PC-3 (cell line): ENCODE measurements around the gene WNT1. TPM values are rescaled to one million over a fixed set of nuclear protein-coding genes. Genes with fewer than 3 reads are reported as not detected.
A peak's percentile ranks its signal among the peaks of the same experiment; 100 is the strongest.

Experiments
- ATAC-seq: fragments of 200-7000 bp; cut with Tn5 transposase; 2 replicates; pipeline ENCODE4 v1.9.1; 2020; ENCODE audit warnings: mild to moderate bottlenecking, moderate library complexity
- BruUV-seq: library from RNA; stranded (reverse); fragments of 400-500 nt; replicated peaks from 2 replicates; lab custom pipeline; 2021; lab: Mats Ljungman, UMichigan
- CTCF ChIA-PET: fragments of 300-600 bp; sonication (Branson Sonifier 250); formaldehyde crosslinking; loops from one replicate; lab custom pipeline; 2022; ENCODE audit warnings: antibody characterized with exemption; lab: Charles Lee
- POLR2A ChIA-PET: fragments of 300-600 bp; sonication (Branson Sonifier 250); formaldehyde crosslinking; loops from one replicate; lab custom pipeline; 2022; ENCODE audit warnings: antibody characterized with exemption; ENCODE audit not compliant: unreplicated experiment; lab: Charles Lee
- DNase-seq: peaks from one replicate; pipeline ENCODE4 v3.0.0-alpha.2; 2015
- H2AFZ ChIP-seq: fragments of 300-600 bp; sonication (generic); 2 replicates; pipeline ENCODE4 v1.6.0; 2016; ENCODE audit warnings: antibody characterized with exemption, low read length
- H3F3A ChIP-seq: fragments of 300-600 bp; sonication (generic); one replicate; pipeline ENCODE4 v1.6.0; 2017; ENCODE audit warnings: antibody characterized with exemption, low read length, control low read depth, mild to moderate bottlenecking; ENCODE audit not compliant: unreplicated experiment
- H3K27ac ChIP-seq: fragments of 300-600 bp; sonication (generic); 2 replicates; pipeline ENCODE4 v1.5.1; 2016; ENCODE audit warnings: mild to moderate bottlenecking, low read length
- H3K27me3 ChIP-seq: fragments of 300-600 bp; sonication (generic); 2 replicates; pipeline ENCODE4 v1.6.1; 2016; ENCODE audit warnings: low read length, mixed read lengths
- H3K36me3 ChIP-seq: fragments of 300-600 bp; sonication (generic); 2 replicates; pipeline ENCODE4 v1.6.1; 2016; ENCODE audit warnings: low read depth, mixed run types, low read length, mixed read lengths
- H3K4me1 ChIP-seq: fragments of 300-600 bp; sonication (generic); 2 replicates; pipeline ENCODE4 v1.5.1; 2016; ENCODE audit warnings: low read length; ENCODE audit not compliant: insufficient read depth
- H3K4me2 ChIP-seq: fragments of 300-600 bp; sonication (generic); 2 replicates; pipeline ENCODE4 v1.6.0; 2016; ENCODE audit warnings: low read length
- H3K4me3 ChIP-seq: fragments of 300-600 bp; sonication (generic); 2 replicates; pipeline ENCODE4 v1.5.1; 2016; ENCODE audit warnings: mild to moderate bottlenecking, low read length, mixed read lengths
- H3K79me2 ChIP-seq: fragments of 300-600 bp; sonication (generic); 2 replicates; pipeline ENCODE4 v1.6.1; 2017; ENCODE audit warnings: low read length, mixed read lengths
- H3K9ac ChIP-seq: fragments of 300-600 bp; sonication (generic); 2 replicates; pipeline ENCODE4 v1.6.0; 2016; ENCODE audit warnings: mild to moderate bottlenecking, low read length
- H3K9me2 ChIP-seq: fragments of 300-600 bp; sonication (generic); replicated peaks from 2 replicates; pipeline ENCODE4 v1.6.1; 2016; ENCODE audit warnings: mixed run types, low read length, mixed read lengths
- H3K9me3 ChIP-seq: fragments of 300-600 bp; sonication (generic); 2 replicates; pipeline ENCODE4 v1.6.1; 2016; ENCODE audit warnings: low read length, mixed read lengths
- H4K20me1 ChIP-seq: fragments of 300-600 bp; sonication (generic); 2 replicates; pipeline ENCODE4 v1.6.1; 2016; ENCODE audit warnings: low read length, mixed read lengths
- EZH2 ChIP-seq: fragments of 300-600 bp; sonication (generic); IDR thresholded peaks from one replicate; pipeline ENCODE4 v1.6.1; 2017; ENCODE audit warnings: antibody characterized with exemption, mild to moderate bottlenecking, low read length; ENCODE audit not compliant: unreplicated experiment
- EZH2phosphoT487 ChIP-seq: fragments of 300-600 bp; sonication (generic); IDR thresholded peaks from 2 replicates; pipeline ENCODE4 v1.6.1; 2018; ENCODE audit warnings: mild to moderate bottlenecking, antibody characterized with exemption, low read length, borderline replicate concordance
- intact Hi-C: fragments of 100-400 bp; cut with micrococcal nuclease; formaldehyde crosslinking; loops from 2 replicates; pipeline ENCODE4 v1.9.0; 2023
- total RNA-seq: library from RNA; depleted of rRNA; stranded (reverse); fragments of >200 nt; gene quantifications from 2 replicates; pipeline ENCODE4 v1.2.3, GENCODE V29; 2014
- TF ChIP-seq, protein P1 (sequence below): fragments of 300-600 bp; sonication (generic); conservative IDR thresholded peaks from 2 replicates; pipeline ENCODE4 v1.5.1; 2017; ENCODE audit warnings: antibody characterized with exemption, low read depth, mild to moderate bottlenecking, low read length

WNT1 gene
- total RNA-seq, 1 experiment from 2014 or later = not detected

DNA sequence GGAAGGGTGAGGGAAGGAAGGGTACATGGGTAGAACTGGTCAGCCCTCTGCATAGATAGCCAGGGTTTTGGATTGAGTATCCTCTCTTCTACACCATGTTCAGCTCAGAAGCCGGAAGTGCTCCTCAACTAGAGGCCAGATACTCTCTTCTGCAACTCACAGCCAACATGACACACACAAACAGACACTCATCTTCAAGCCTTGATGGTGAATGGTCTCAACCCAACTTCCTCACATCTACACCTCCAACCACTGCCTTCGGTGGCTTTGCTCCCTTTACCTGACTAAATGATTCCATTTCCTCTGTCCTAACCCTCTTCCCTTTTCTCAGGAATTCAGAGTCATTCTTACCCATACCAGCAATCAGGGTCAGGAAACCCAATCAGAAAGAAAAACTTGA lies 45.2 kb upstream of the WNT1 start:
- Histone ChIP-seq H3K27ac (no peak overlapping the region), H3K9ac (no peak overlapping the region), H4K20me1 (0 out of 2 replicates have a peak, but pooled peaks cover 5% of the 10 kb centered on the region), H3K79me2 (no peaks in the 10 kb centered on the region), H2AFZ (no peak overlapping the region), H3K9me2 (no peaks in the 10 kb centered on the region), H3K4me2 (no peak overlapping the region), H3K9me3 (no peaks in the 10 kb centered on the region), H3K27me3 (no peaks in the 10 kb centered on the region), H3F3A (no peaks in the 10 kb centered on the region), H3K4me3 (no peak overlapping the region), H3K4me1 (no peaks in the 10 kb centered on the region), H3K36me3 (peaks cover 45% of the 10 kb centered on the region)
- ATAC-seq (no peak), DNase-seq (no peak)
- POLR2A ChIA-PET = no interaction called here
- intact Hi-C loops = loop anchor here (5.0 kb wide), 1 partner anchor 64 kb away; the partner anchor contains the start of gene DDN
- no TSS peak for BruUV-seq
- CTCF ChIA-PET = no interaction called here
- TF ChIP-seq EZH2phosphoT487 (no peak), EZH2 (no peak)
- TF ChIP-seq, protein P1, sequence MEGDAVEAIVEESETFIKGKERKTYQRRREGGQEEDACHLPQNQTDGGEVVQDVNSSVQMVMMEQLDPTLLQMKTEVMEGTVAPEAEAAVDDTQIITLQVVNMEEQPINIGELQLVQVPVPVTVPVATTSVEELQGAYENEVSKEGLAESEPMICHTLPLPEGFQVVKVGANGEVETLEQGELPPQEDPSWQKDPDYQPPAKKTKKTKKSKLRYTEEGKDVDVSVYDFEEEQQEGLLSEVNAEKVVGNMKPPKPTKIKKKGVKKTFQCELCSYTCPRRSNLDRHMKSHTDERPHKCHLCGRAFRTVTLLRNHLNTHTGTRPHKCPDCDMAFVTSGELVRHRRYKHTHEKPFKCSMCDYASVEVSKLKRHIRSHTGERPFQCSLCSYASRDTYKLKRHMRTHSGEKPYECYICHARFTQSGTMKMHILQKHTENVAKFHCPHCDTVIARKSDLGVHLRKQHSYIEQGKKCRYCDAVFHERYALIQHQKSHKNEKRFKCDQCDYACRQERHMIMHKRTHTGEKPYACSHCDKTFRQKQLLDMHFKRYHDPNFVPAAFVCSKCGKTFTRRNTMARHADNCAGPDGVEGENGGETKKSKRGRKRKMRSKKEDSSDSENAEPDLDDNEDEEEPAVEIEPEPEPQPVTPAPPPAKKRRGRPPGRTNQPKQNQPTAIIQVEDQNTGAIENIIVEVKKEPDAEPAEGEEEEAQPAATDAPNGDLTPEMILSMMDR = no peak

DNA sequence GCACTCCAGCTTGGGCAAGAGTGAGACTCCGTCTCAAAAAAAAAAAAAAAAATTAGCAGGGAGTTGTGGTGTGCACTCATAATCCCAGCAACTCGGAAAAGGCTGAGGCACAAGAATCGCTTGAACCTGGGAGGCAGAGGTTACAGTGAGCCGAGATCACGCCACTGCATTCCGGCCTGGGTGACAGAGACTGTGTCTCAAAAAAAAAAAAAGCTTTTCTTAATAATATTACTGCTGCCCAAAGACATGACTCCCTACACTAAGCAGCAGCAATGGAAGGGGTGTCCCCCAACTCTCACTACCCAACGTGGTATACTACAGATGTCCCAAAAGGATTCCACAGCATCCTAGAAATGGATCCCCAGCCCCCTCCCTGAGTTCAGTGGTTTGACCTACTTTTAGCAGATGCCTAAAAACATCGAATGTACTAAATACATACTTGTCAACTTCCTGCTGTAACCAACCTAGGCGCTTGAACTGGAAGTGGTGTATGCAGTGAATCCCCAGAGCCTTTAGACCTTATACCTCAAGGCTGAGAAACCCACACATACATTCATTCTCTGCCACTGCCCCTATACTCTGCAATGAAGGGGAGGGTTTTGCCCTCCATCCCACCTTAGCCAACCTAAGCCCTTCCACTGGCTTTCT lies 44.3 kb upstream of the WNT1 start:
- H3K9me2 ChIP-seq = no peaks in the 10 kb centered on the region
- TF ChIP-seq EZH2 (no peak), EZH2phosphoT487 (no peak)
- TF ChIP-seq, protein P1 = no peak
- no peak overlapping the region for H3K9ac ChIP-seq
- no peaks in the 10 kb centered on the region for H3K79me2 ChIP-seq
- DNase-seq (no peak), ATAC-seq (no peak)
- H3K4me1 ChIP-seq = no peaks in the 10 kb centered on the region
- H3K36me3 ChIP-seq = peaks cover 47% of the 10 kb centered on the region
- ChIA-PET POLR2A (no interaction called here), CTCF (no interaction called here)
- intact Hi-C loops = loop anchor here (5.0 kb wide), 1 partner anchor 64 kb away; the partner anchor contains the start of gene DDN
- H3K4me2 ChIP-seq = no peak overlapping the region
- H3K9me3 ChIP-seq = no peaks in the 10 kb centered on the region
- no peaks in the 10 kb centered on the region for H3K27me3 ChIP-seq
- no peak overlapping the region for H3K4me3 ChIP-seq
- no peaks in the 10 kb centered on the region for H3F3A ChIP-seq
- no peak overlapping the region for H3K27ac ChIP-seq
- 0 out of 2 replicates have a peak, but pooled peaks cover 5% of the 10 kb centered on the region for H4K20me1 ChIP-seq
- no TSS peak for BruUV-seq
- no peak overlapping the region for H2AFZ ChIP-seq

DNA sequence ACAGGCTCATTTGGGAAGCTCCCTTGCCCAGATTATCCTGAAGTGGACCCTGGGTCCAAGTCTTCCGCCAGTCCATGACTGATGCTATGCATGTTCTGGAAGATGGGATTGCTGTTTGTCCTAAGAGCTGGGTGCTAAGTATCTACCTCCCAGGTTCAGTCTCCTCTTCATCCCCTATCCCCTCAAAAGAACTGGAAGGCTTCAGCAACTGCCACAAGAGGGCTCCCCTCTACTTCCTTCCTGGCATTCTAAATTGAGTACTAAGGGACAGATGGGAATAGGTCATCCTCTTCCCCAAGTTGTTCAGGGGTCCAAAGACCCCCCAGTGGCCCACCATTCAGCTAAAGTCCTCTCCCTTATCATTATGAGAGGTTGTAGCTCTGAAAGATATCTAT lies 43.8 kb upstream of the WNT1 start:
- no peaks in the 10 kb centered on the region for H3K79me2 ChIP-seq
- no peaks in the 10 kb centered on the region for H3F3A ChIP-seq
- peaks cover 51% of the 10 kb centered on the region for H3K36me3 ChIP-seq
- H2AFZ ChIP-seq = no peak overlapping the region
- peak; percentile 18 for DNase-seq
- no TSS peak for BruUV-seq
- H3K4me3 ChIP-seq = no peak overlapping the region
- no peaks in the 10 kb centered on the region for H3K4me1 ChIP-seq
- no peak overlapping the region for H3K4me2 ChIP-seq
- TF ChIP-seq, protein P1 = peak; percentile 61
- TF ChIP-seq EZH2 = no peak
- H3K9ac ChIP-seq = no peak overlapping the region
- no peak overlapping the region for H3K27ac ChIP-seq
- 0 out of 2 replicates have a peak, but pooled peaks cover 5% of the 10 kb centered on the region for H4K20me1 ChIP-seq
- CTCF ChIA-PET = no interaction called here
- no peaks in the 10 kb centered on the region for H3K27me3 ChIP-seq
- H3K9me3 ChIP-seq = no peaks in the 10 kb centered on the region
- intact Hi-C loops = loop anchor here (5.0 kb wide), 1 partner anchor 63 kb away; the partner anchor contains the start of gene DDN
- POLR2A ChIA-PET = no interaction called here
- ATAC-seq = no peak
- no peaks in the 10 kb centered on the region for H3K9me2 ChIP-seq
